ENCODE data around the gene NSRP1. TPM values are rescaled to one million over a fixed set of nuclear protein-coding genes. Genes with fewer than 3 reads are reported as not detected.

NSRP1 gene
- total and polyA plus RNA-seq, 2 of the 4 experiments (the other 2 are of a cell fraction): 3.4 to 14.2 TPM

GRCh38 chr17:30232824-30233427 is 116.3 kb downstream of the NSRP1 start:
- Histone ChIP-seq H3K9me3 (ENCODE audit: control insufficient read depth, insufficient read depth, low read length) (no peaks in the 10 kb centered on the region; the same call in 1 of the 2 replicates), H2BK20ac (ENCODE audit: low read depth, low read length) (no peak overlapping the region), H3K56ac (ENCODE audit: extremely low read depth, insufficient read depth, low read length) (no peak overlapping the region), H2BK15ac (ENCODE audit: low read depth, low read length) (no peak overlapping the region), H3K27me3 (ENCODE audit: control insufficient read depth, insufficient read depth, low read length) (peaks cover 77% of the 10 kb centered on the region), H3K36me3 (ENCODE audit: control insufficient read depth, insufficient read depth, low read length) (no peaks in the 10 kb centered on the region), H4K20me1 (ENCODE audit: insufficient read depth, low read length) (no peaks in the 10 kb centered on the region), H3K27ac (ENCODE audit: insufficient read depth, low read length) (no peak overlapping the region), H4K8ac (ENCODE audit: low read depth in 2 of 2, low read length in 2 of 2) (no peak overlapping the region), H3K79me1 (ENCODE audit: low read depth in 1 of 2, low read length in 2 of 2) (no peaks in the 10 kb centered on the region), H3K14ac (replicated peaks; ENCODE audit: low read depth, low read length) (no peak overlapping the region), H2AK9ac (replicated peaks; ENCODE audit: low read depth, low read length, poor library complexity) (no peak overlapping the region), H4K91ac (ENCODE audit: insufficient read depth, low read depth, low read length) (no peak overlapping the region), H3K9ac (ENCODE audit: low read depth, low read length) (no peak overlapping the region), H2AFZ (replicated peaks; ENCODE audit: low read length, poor library complexity) (no peak overlapping the region), H3K4ac (ENCODE audit: low read depth, low read length) (no peak overlapping the region), H3K23ac (ENCODE audit: low read depth, low read length) (no peak overlapping the region), H2BK120ac (ENCODE audit: low read depth, low read length) (no peak overlapping the region), H2AK5ac (ENCODE audit: low read depth, low read length) (no peak overlapping the region), H3K18ac (ENCODE audit: low read depth, low read length) (no peak overlapping the region), H3K4me3 (ENCODE audit: insufficient read depth, low read depth, low read length) (no peak overlapping the region), H2BK5ac (ENCODE audit: low read depth, low read length, poor library complexity, severe bottlenecking) (no peak overlapping the region), H3K4me2 (ENCODE audit: low read depth, low read length) (no peak overlapping the region), H4K5ac (ENCODE audit: low read depth, low read length) (no peak overlapping the region), H3K9me1 (ENCODE audit: insufficient read depth, low read length) (no peaks in the 10 kb centered on the region), H3K4me1 (ENCODE audit: control insufficient read depth, insufficient read depth, low read length) (peaks cover 4% of the 10 kb centered on the region; the same call in 1 of the 2 replicates)
- no peak for ATAC-seq (ENCODE audit: low read depth)
- TF ChIP-seq RCOR1 (IDR thresholded peaks at IDR 0.05; ENCODE audit: insufficient replicate concordance, low read length) (no peak), USF2 (IDR thresholded peaks at IDR 0.05; ENCODE audit: low read depth, low read length) (no peak), RAD21 (IDR thresholded peaks at IDR 0.05; ENCODE audit: low read length) (no peak), POLR2A (IDR thresholded peaks at IDR 0.05; ENCODE audit: low read depth, low read length) (no peak), RFX5 (IDR thresholded peaks at IDR 0.05; ENCODE audit: low read depth, low read length) (no peak), CTCF (conservative IDR thresholded peaks at IDR 0.05; ENCODE audit: low read depth, low read length) (no peak), MXI1 (IDR thresholded peaks at IDR 0.05; ENCODE audit: borderline replicate concordance, low read depth, low read length) (no peak), MAFK (IDR thresholded peaks at IDR 0.05; ENCODE audit: low read depth, low read length) (no peak), MAZ (IDR thresholded peaks at IDR 0.05; ENCODE audit: borderline replicate concordance, low read depth, low read length) (no peak), CHD1 (IDR thresholded peaks at IDR 0.05; ENCODE audit: low read depth, low read length) (no peak)
- in situ Hi-C loops (cut with MboI; ENCODE audit: low sequenced_read_pairs): no loop called here
- dilution Hi-C loops (cut with HindIII; ENCODE audit: low sequenced_read_pairs, unreplicated experiment): no loop called here
- WGBS, 2 experiments (ENCODE audit: extremely low coverage in 2 of 2, insufficient read length in 1 of 2): 76% methylated on average over 5 of the region's 11 CpGs; no CpG with 5 or more reads in 1 of the 2 experiments
- no TSS peak for BruUV-seq (replicated peaks)
- DNase-seq: no peak
- intact Hi-C loops (cut with micrococcal nuclease): no loop called here
- ChIA-PET POLR2A (ENCODE audit: unreplicated experiment) (no interaction called here), CTCF (no interaction called here)

Measured in IMR-90 (cell line).